Tibial nerve (tissue), 4 donors: ENCODE measurements around the gene TBC1D3C.
"Not testable (repeated sequence)": the region's sequence is repeated elsewhere in the genome, so short reads cannot be mapped to it uniquely, and the experiment has no call there.

Experiments used
- EP300 ChIP-seq, 2 donors: sonication (generic); formaldehyde crosslinking; IDR thresholded peaks; one replicate each; pipeline ENCODE4 v1.6.1; 2017; ENCODE audit warnings: antibody characterized with exemption in 2 of 2, mild to moderate bottlenecking in 1 of 2
- POLR2A ChIP-seq, 2 donors: fragments of 450-650 bp; IDR thresholded peaks; one replicate each; pipeline ENCODE4 v1.6.1; 2017; ENCODE audit warnings: antibody characterized with exemption in 2 of 2, mild to moderate bottlenecking in 2 of 2, moderate library complexity in 2 of 2
- TF ChIP-seq, protein P1 (sequence below), 5 experiments: fragments of 200-600 bp in 3 of 5; fragments of 450-650 bp in 2 of 5; sonication (generic) in 3 of 5; IDR thresholded peaks; one replicate each; pipeline ENCODE4 v1.5.1; 2016 to 2019; ENCODE audit warnings: antibody characterized with exemption in 5 of 5, mild to moderate bottlenecking in 3 of 5, moderate library complexity in 2 of 5

DNA sequence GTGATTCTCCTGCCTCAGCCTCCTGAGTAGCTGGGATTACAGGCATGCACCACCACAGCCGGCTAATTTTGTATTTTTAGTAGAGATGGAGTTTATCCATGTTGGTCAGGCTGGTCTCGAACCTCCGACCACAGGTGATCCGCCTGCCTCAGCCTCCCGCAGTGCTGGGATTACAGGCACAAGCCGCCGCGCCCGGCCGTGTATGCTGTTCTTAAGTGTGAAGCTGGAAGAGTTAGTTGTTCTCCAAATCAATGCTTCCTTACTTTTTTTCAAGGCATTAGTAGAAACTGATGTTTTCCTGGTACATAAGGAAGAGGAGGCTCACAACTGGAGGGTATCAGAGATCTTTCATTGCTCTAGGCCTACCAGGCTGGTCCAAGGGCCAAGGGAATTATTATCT, 19.7 kb upstream of the TBC1D3C start:
- TF ChIP-seq, protein P1, sequence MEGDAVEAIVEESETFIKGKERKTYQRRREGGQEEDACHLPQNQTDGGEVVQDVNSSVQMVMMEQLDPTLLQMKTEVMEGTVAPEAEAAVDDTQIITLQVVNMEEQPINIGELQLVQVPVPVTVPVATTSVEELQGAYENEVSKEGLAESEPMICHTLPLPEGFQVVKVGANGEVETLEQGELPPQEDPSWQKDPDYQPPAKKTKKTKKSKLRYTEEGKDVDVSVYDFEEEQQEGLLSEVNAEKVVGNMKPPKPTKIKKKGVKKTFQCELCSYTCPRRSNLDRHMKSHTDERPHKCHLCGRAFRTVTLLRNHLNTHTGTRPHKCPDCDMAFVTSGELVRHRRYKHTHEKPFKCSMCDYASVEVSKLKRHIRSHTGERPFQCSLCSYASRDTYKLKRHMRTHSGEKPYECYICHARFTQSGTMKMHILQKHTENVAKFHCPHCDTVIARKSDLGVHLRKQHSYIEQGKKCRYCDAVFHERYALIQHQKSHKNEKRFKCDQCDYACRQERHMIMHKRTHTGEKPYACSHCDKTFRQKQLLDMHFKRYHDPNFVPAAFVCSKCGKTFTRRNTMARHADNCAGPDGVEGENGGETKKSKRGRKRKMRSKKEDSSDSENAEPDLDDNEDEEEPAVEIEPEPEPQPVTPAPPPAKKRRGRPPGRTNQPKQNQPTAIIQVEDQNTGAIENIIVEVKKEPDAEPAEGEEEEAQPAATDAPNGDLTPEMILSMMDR (IDR thresholded peaks at IDR 0.05) = not testable (repeated sequence)
- not testable (repeated sequence) for TF ChIP-seq POLR2A, EP300 (IDR thresholded peaks at IDR 0.05)
